Endothelial cell of umbilical vein (primary cell): Measurements from ENCODE around the gene TTC34. TPM values are rescaled to one million over a fixed set of nuclear protein-coding genes. Genes with fewer than 3 reads are reported as not detected.

Experiments used
- BruUV-seq: library from RNA; stranded (reverse); fragments of 400-500 nt; replicated peaks from 2 replicates; lab custom pipeline; 2021; lab: Mats Ljungman, UMichigan
- CTCF ChIA-PET: fragments of 300-600, 350-600 bp; sonication (Branson Sonifier 250); formaldehyde crosslinking; loops from one replicate; lab custom pipeline; 2021; ENCODE audit warnings: antibody characterized with exemption, inconsistent platforms; lab: Charles Lee
- POLR2A ChIA-PET: fragments of 300-600, 350-600 bp; sonication (Branson Sonifier 250); formaldehyde crosslinking; loops from one replicate; lab custom pipeline; 2021; ENCODE audit warnings: antibody characterized with exemption, inconsistent platforms; lab: Charles Lee
- DNase-seq: peaks from one replicate; pipeline ENCODE4 v3.0.0-alpha.2; 2011; ENCODE audit warnings: low read depth, low spot score
- FAIRE-seq: peaks from 2 replicates; lab custom pipeline; 2011; peaks lifted over from hg19 to GRCh38; lab: Jason Lieb, UNC
- H2AFZ ChIP-seq: 2 replicates; pipeline ENCODE4 v1.6.0; 2012; ENCODE audit warnings: low read depth, low read length, control low read depth, inconsistent platforms
- H3K27ac ChIP-seq: 2 replicates; pipeline ENCODE4 v1.5.1; 2011; ENCODE audit warnings: low read depth, mild to moderate bottlenecking, control low read depth, low read length, moderate library complexity; ENCODE audit not compliant: insufficient read depth
- H3K27me3 ChIP-seq, 2 experiments: 2 replicates each; pipeline versions ENCODE4 v1.6.0 to v1.6.1; 2011; ENCODE audit warnings: low read length in 2 of 2, mixed read lengths in 1 of 2; ENCODE audit not compliant: control insufficient read depth in 2 of 2, insufficient read depth in 2 of 2
- H3K36me3 ChIP-seq, 2 experiments: 2 replicates in 1 of 2; 3 replicates in 1 of 2; pipeline ENCODE4 v1.5.1; 2011; ENCODE audit warnings: low read length in 2 of 2, mild to moderate bottlenecking in 1 of 2, moderate library complexity in 1 of 2; ENCODE audit not compliant: control insufficient read depth in 2 of 2, insufficient read depth in 2 of 2; ENCODE audit errors: extremely low read depth in 1 of 2
- H3K4me1 ChIP-seq: 3 replicates; pipeline ENCODE4 v1.5.1; 2011; ENCODE audit warnings: mild to moderate bottlenecking, low read length; ENCODE audit not compliant: control insufficient read depth, insufficient read depth; ENCODE audit errors: extremely low read depth
- H3K4me2 ChIP-seq: 2 replicates; pipeline ENCODE4 v1.6.1; 2011; ENCODE audit warnings: low read length, control low read depth, mixed read lengths; ENCODE audit not compliant: insufficient read depth
- H3K4me3 ChIP-seq, 3 experiments: fragments of 200-600 bp in 1 of 3; sonication (generic), shearing (Covaris generic) in 1 of 3; replicated peaks in 1 of 3; 2 replicates each; pipeline ENCODE4 v1.5.1; 2011 to 2016; ENCODE audit warnings: control low read depth in 3 of 3, low read length in 3 of 3, mild to moderate bottlenecking in 2 of 3, inconsistent platforms in 1 of 3, low read depth in 1 of 3, moderate library complexity in 1 of 3; ENCODE audit not compliant: insufficient read depth in 1 of 3
- H3K79me2 ChIP-seq: 2 replicates; pipeline ENCODE4 v1.6.0; 2012; ENCODE audit warnings: low read length, inconsistent platforms; ENCODE audit not compliant: control insufficient read depth, insufficient read depth
- H3K9ac ChIP-seq: replicated peaks from 2 replicates; pipeline ENCODE3; 2011; ENCODE audit warnings: low read length, control low read depth; ENCODE audit not compliant: insufficient read depth; ENCODE audit errors: extremely low read depth
- H3K9me1 ChIP-seq: replicated peaks from 3 replicates; pipeline ENCODE4 v1.6.0; 2011; ENCODE audit warnings: mild to moderate bottlenecking, low read length; ENCODE audit not compliant: control insufficient read depth, insufficient read depth; ENCODE audit errors: extremely low read depth
- H3K9me3 ChIP-seq: replicated peaks from 2 replicates; pipeline ENCODE4 v1.5.1; 2012; ENCODE audit warnings: low read length, inconsistent platforms; ENCODE audit not compliant: control insufficient read depth, insufficient read depth
- H4K20me1 ChIP-seq: replicated peaks from 2 replicates; pipeline ENCODE3; 2011; ENCODE audit warnings: mild to moderate bottlenecking, low read length; ENCODE audit not compliant: control insufficient read depth, insufficient read depth; ENCODE audit errors: extremely low read depth
- EZH2 ChIP-seq: IDR thresholded peaks from 2 replicates; pipeline ENCODE4 v1.6.1; 2012; ENCODE audit warnings: borderline replicate concordance, low read depth, mild to moderate bottlenecking, moderate library complexity, low read length, inconsistent platforms; ENCODE audit not compliant: severe bottlenecking
- GATA2 ChIP-seq: IDR thresholded peaks from 2 replicates; pipeline ENCODE4 v1.7.0; 2011; ENCODE audit warnings: low read depth, mild to moderate bottlenecking, moderate library complexity, mixed read lengths, low read length; ENCODE audit not compliant: insufficient read length, insufficient read depth
- JUN ChIP-seq: IDR thresholded peaks from 2 replicates; pipeline ENCODE4 v1.6.1; 2011; ENCODE audit warnings: borderline replicate concordance, low read depth; ENCODE audit not compliant: insufficient read length, insufficient read depth
- dilution Hi-C: fragments of 300-500 bp; cut with MboI; formaldehyde crosslinking; loops from one replicate; pipeline ENCODE4 v1.15.0; 2019; ENCODE audit warnings: low sequenced_read_pairs; ENCODE audit not compliant: extremely low pct_ligation_motif_present
- intact Hi-C: fragments of 100-400 bp; cut with micrococcal nuclease; formaldehyde crosslinking; loops from one replicate; pipeline ENCODE4 v1.10.0; 2022
- polyA plus RNA-seq, 4 experiments: library from polyadenylated mRNA; depleted of rRNA in 3 of 4; stranded (reverse) in 3 of 4; unstranded in 1 of 4; fragments of >200 nt; gene quantifications; 2 replicates each; pipeline versions ENCODE4 v1.2.1 to v1.2.3, GENCODE V29; 2011 to 2012; ENCODE audit warnings: missing spikeins in 1 of 4
- total RNA-seq: library from RNA; stranded (reverse); gene quantifications from 2 replicates; pipeline ENCODE4 v1.2.3, GENCODE V29; 2021
- TF ChIP-seq, protein P1 (sequence below), 2 donors: IDR thresholded peaks; 1 replicate in 1 of 2; 2 replicates in 1 of 2; pipeline ENCODE4 v1.5.1; 2011; ENCODE audit warnings: low read length in 2 of 2, mild to moderate bottlenecking in 2 of 2, moderate library complexity in 2 of 2, control low read depth in 1 of 2, inconsistent platforms in 1 of 2, low read depth in 1 of 2; ENCODE audit not compliant: insufficient read depth in 1 of 2; ENCODE audit errors: extremely low read depth in 1 of 2

TTC34 gene
- total and polyA plus RNA-seq, 2 donors (not counting 3 experiments of a cell fraction or from before 2014, with no cell fraction given): 0.08 to 0.77 TPM

GRCh38 chr1:2796890-2797740 lies 4.4 kb downstream of the TTC34 start:
- H3K9ac ChIP-seq: no peak overlapping the region
- H3K9me3 ChIP-seq: no peaks in the 10 kb centered on the region
- dilution Hi-C loops (no loop called here), intact Hi-C loops (no loop called here)
- no peak for FAIRE-seq
- no peak overlapping the region for H3K4me2 ChIP-seq
- H3K4me3 ChIP-seq: no peak overlapping the region
- no peaks in the 10 kb centered on the region for H3K27me3 ChIP-seq
- POLR2A ChIA-PET: no interaction called here
- H4K20me1 ChIP-seq: no peaks in the 10 kb centered on the region
- no peak overlapping the region for H3K27ac ChIP-seq
- TF ChIP-seq, protein P1, sequence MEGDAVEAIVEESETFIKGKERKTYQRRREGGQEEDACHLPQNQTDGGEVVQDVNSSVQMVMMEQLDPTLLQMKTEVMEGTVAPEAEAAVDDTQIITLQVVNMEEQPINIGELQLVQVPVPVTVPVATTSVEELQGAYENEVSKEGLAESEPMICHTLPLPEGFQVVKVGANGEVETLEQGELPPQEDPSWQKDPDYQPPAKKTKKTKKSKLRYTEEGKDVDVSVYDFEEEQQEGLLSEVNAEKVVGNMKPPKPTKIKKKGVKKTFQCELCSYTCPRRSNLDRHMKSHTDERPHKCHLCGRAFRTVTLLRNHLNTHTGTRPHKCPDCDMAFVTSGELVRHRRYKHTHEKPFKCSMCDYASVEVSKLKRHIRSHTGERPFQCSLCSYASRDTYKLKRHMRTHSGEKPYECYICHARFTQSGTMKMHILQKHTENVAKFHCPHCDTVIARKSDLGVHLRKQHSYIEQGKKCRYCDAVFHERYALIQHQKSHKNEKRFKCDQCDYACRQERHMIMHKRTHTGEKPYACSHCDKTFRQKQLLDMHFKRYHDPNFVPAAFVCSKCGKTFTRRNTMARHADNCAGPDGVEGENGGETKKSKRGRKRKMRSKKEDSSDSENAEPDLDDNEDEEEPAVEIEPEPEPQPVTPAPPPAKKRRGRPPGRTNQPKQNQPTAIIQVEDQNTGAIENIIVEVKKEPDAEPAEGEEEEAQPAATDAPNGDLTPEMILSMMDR (IDR thresholded peaks at IDR 0.05; ENCODE audit: extremely low read depth in 1 of 2, insufficient read depth in 1 of 2, low read depth in 1 of 2, low read length in 2 of 2): no peak
- TF ChIP-seq GATA2: no peak
- no peak for TF ChIP-seq EZH2
- TF ChIP-seq JUN: no peak
- H2AFZ ChIP-seq: no peak overlapping the region
- H3K4me1 ChIP-seq: no peaks in the 10 kb centered on the region
- no TSS peak for BruUV-seq
- CTCF ChIA-PET: no interaction called here
- H3K79me2 ChIP-seq: no peaks in the 10 kb centered on the region
- H3K9me1 ChIP-seq: no peaks in the 10 kb centered on the region
- no peak for DNase-seq
- no peaks in the 10 kb centered on the region for H3K36me3 ChIP-seq
